Mucosa of stomach (tissue), 1 donor: ENCODE data around the gene NEURL4.

Source experiments
- H3K27me3 ChIP-seq: one replicate; pipeline ENCODE4 v1.7.0; 2013; ENCODE audit warnings: mild to moderate bottlenecking, low read length; ENCODE audit not compliant: control insufficient read depth, insufficient read depth
- H3K36me3 ChIP-seq: one replicate; pipeline ENCODE4 v1.7.0; 2013; ENCODE audit warnings: low read length; ENCODE audit not compliant: control insufficient read depth, insufficient read depth
- H3K4me1 ChIP-seq: one replicate; pipeline ENCODE4 v1.7.0; 2013; ENCODE audit warnings: mild to moderate bottlenecking, low read length; ENCODE audit not compliant: control insufficient read depth, insufficient read depth
- H3K4me3 ChIP-seq: one replicate; pipeline ENCODE4 v1.7.0; 2013; ENCODE audit warnings: low read length
- H3K9ac ChIP-seq: one replicate; pipeline ENCODE4 v1.7.0; 2013; ENCODE audit warnings: mild to moderate bottlenecking, low read length, moderate library complexity
- H3K9me3 ChIP-seq: one replicate; pipeline ENCODE4 v1.7.0; 2013; ENCODE audit warnings: mild to moderate bottlenecking, low read length, moderate library complexity; ENCODE audit not compliant: control insufficient read depth
- donor health status: Pancreatic carcinoma.

Gene NEURL4

DNA sequence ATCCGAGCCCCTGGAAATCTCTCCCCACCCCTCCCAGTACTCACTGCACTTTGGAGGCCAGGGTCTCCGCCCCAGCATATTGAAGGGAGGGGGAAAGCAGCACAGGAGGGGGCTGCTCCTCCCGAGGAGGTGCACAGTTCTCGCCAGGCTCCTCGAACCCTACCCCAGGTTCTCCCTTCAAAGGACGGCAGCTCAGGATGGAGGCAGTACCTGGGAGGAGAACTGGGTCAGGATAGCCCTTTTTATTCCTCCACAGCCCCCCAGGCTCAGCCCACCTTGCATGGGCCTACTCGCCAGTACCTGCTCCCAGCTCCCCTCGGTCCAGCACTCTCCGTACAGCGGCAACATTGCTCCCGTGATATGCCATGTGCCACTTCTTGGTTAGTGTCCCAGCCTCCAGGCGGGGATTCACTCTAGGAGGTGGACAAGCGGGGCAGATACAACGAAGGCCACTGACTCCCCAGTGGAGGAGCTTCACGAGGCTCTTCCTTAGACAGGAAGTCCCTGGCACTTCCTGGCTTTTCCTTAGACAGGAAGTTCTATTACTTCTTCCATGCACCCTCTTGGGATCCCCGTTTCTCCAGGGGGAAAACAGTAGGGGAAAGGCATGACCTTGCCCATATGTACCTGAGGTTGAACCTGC lies 11.9 kb downstream of the NEURL4 start:
- peaks cover 10% of the 10 kb centered on the region for H3K36me3 ChIP-seq
- H3K9me3 ChIP-seq = no peaks in the 10 kb centered on the region
- peaks cover 28% of the 10 kb centered on the region for H3K4me1 ChIP-seq
- no peaks in the 10 kb centered on the region for H3K27me3 ChIP-seq
- no peak overlapping the region for H3K4me3 ChIP-seq
- no peak overlapping the region for H3K9ac ChIP-seq

DNA sequence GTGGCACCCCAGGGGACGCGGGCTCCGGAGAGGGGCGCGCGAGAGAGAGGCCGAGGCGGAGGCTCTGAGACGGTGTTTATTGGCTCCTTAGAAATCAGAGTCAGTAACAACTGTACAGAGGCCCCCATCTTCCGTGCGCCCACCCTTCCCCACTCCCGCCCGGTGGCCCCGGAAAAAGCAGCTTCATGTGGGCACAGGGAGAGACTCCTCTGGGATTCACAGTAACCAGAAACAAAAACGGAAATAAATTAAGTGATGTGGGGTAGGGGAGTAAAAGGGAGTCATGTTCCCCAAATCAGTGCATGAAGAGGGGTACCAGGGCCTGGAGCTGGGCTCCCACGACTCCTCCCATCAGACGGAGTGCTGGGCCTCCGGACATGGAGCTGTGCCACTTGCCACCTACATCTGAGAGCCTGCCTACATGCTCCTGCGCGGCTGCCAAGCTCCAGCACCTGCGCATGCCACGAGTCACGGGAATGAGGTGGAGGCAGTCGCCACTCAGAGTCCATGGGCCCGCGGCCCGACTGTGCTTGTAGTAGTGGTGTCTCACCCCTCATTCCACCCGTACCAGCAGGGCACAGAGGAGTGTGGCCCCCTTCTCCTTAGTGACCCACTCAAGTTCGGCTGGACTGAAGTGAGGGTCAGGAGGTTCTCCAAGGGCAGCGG lies 13.4 kb downstream of the NEURL4 start:
- H3K36me3 ChIP-seq = peaks cover 14% of the 10 kb centered on the region
- peaks cover 28% of the 10 kb centered on the region for H3K4me1 ChIP-seq
- H3K9me3 ChIP-seq = no peaks in the 10 kb centered on the region

DNA sequence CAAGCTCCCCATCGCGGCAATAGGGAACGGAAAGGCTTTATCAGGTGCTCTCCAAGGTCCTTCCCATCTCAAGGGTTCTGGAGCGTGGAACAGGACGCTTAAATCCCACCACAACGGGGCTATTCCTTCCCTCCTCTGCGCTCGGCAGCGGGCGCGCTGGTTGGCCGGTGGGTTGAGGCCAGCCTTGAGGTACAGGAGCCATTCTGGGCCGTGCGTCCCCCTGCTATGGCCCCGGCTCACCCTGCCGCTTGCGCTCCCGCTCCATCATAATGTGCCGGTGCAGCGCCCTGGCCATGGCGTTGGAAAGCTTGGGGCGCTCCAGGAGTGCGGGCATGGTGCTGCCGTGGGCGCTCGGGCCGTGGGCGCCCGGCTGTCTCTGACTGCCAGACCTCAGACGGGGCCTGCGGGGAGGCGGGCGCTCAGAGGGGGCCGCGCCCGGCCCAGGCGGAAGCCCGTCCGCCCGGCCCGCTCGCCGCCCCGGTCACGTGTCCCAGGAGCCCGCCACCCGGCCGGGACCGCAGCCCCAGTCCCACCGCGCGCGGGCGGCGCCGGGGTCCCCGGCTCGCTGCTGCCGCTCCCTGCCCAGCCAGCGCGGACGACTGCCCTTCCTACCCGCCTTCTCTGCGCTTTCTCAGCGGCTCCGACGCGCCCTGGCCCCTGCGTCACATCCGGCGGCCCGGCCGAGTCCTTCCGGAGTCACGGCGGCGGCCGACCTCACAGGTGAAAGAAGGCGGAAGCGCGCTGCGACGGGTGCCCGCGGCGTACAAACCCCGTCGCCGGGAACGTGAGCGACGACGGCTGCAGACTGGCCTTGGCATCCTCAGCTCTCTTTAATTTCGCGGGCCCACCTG lies 14.2 kb downstream of the NEURL4 start, which contains the start of gene GPS2:
Gene GPS2 (minus strand): TSS at position 642 of the 851 bp plus-strand sequence. CDS start 308 bp downstream, at position 334.
- Histone ChIP-seq H3K9ac (peak within 1 kb of the TSS; percentile 79), H3K4me3 (peak within 1 kb of the TSS; percentile 70), H3K27me3 (no peaks in the 10 kb centered on the region), H3K36me3 (peaks cover 17% of the 10 kb centered on the region), H3K4me1 (peaks cover 32% of the 10 kb centered on the region), H3K9me3 (no peaks in the 10 kb centered on the region)

More for the DNA sequence above, 13.4 kb downstream of the NEURL4 start:
- Histone ChIP-seq H3K27me3 (no peaks in the 10 kb centered on the region), H3K4me3 (peak overlapping the region; percentile 23), H3K9ac (peak overlapping the region; percentile 79)

DNA sequence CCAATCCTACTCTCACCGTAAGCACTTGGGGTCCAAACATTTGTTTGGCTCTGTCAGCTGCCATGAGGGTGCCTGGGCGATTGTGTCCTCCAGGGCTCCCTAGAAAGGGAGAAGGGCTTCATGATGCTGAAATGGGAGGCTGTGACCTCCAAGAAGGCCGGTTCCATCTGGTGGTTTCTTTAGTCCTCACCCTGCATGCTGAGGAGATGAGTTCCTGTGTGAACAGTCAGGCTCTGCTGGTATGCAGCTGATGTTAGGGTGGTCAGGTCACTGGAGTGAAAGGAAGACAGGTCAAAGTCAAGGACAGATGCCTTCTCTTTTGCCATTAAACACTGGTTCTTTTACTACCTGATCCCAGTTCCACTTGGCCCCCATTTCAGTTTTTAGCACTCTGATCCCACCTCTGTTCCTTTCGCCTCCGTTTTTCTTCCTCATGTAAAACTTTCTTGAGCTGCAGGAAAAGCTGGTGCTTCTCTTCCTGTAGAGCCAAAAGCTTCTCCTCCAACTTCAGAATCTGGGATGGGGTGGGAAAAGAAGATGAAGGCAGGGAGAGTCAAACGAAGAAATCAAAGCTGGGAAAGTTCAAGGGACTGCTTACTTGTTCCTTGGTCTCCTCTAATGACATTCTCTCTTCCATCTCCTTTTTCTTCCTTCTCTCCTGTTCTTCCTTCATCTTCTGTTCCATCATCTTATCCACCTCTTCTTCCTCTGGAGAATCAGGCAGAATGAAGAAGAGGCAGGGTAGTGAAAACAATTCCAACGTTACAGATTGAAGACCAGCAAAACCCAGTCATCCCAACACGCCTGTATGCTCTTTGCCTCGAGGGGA lies 15.0 kb downstream of the NEURL4 start:
- Histone ChIP-seq H3K9me3 (no peaks in the 10 kb centered on the region), H3K9ac (peak overlapping the region; percentile 79), H3K36me3 (peaks cover 21% of the 10 kb centered on the region), H3K4me1 (peaks cover 41% of the 10 kb centered on the region), H3K4me3 (peak overlapping the region; percentile 70), H3K27me3 (no peaks in the 10 kb centered on the region)

DNA sequence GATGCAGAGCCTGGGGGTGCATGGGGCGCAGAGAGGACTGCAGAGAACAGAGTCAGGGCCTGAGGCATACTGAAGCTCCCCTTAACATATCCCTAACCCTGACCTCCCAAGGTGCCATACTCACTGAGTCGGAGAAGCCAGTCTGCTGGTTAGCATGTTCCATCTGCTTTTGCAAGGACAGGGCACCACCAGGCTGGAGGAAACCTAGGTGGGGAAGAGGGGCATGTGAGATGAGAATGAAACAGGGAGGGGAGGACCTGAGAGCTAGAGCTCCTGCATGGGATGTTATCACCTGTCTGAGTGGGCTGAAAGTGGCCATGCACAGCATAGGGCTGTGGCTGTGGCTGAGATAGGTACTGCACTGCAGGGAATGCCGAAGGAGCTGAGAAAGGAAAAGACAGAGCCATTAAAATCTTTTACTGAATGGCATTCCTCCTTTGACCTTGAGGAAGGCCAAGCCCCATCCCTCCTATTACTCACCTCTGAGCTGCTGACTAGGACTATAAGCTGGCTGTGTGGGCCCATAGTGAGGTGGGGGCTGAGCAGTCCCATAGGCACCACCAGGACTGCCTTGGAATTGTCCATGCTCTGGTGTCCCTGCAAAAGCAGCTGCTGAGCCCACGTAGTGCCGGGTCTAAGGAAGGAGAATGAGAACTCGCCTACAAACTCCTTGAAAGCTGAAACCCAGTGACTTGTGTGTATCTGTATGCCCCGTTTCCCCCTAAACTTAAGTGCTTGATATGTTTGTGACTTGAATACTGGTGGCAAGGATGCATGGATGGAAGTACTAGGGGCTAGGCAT lies 15.8 kb downstream of the NEURL4 start:
- no peak overlapping the region for H3K4me3 ChIP-seq

DNA sequence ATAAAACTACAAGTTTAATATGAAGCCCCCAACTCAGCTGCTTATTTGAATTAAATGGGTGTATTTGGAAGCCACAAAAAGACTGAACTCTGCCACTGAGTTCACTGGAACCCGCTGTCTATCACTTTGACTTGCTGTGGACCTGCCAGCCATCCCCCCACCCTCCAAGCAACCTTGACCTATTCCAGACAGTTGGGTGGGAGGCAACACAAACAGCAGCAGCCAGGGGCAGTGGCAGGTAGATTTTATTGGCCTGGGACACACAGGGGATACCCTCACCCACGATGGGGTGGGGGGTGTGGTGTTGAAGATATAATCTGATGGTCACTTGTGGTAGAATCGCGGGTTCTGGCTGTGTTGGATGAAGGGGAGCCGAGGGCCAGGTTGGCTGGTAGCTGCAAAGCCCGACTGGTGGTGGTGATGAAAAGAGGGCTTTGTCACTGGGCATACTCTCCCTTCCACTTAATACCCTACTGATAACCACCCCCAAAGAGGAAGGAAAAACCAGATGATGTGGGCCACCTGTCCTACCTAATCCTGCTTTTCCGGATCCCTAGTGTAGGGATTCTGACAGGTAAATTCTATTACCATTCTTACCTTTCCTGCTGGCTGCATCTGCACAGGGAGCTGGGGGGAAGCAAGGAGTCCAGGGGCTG lies 16.6 kb downstream of the NEURL4 start:
- no peaks in the 10 kb centered on the region for H3K9me3 ChIP-seq
- no peak overlapping the region for H3K4me3 ChIP-seq
- no peak overlapping the region for H3K9ac ChIP-seq
- peaks cover 21% of the 10 kb centered on the region for H3K36me3 ChIP-seq
- H3K27me3 ChIP-seq = no peaks in the 10 kb centered on the region
- peaks cover 44% of the 10 kb centered on the region for H3K4me1 ChIP-seq

More for the DNA sequence above, 15.8 kb downstream of the NEURL4 start:
- H3K9me3 ChIP-seq = no peaks in the 10 kb centered on the region
- H3K9ac ChIP-seq = peak overlapping the region; percentile 24
- H3K4me1 ChIP-seq = peaks cover 44% of the 10 kb centered on the region
- H3K27me3 ChIP-seq = no peaks in the 10 kb centered on the region
- H3K36me3 ChIP-seq = peaks cover 21% of the 10 kb centered on the region

DNA sequence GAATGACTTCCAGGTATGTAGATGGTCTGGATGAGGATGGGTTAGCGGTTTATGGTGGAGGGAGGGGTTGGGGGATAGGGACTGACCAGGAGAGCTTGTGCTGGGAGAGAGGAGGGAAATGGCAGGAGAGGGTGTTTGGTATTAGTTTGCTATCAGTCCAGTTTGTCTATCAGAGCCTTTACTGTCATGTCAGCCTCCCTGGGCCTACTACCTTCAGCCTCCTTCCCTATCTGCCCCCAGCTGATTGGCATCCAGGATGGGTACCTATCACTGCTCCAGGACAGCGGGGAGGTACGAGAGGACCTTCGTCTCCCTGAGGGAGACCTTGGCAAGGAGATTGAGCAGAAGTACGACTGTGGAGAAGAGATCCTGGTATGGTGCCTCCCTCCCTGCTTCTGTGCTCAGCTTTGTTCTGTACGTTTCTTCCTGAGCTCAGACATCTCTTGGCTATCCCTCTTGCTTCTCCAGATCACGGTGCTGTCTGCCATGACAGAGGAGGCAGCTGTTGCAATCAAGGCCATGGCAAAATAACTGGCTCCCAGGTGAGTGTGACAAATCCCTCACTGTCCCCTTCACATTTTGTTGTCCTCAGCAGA lies 17.9 kb downstream of the NEURL4 start:
- H3K27me3 ChIP-seq = no peaks in the 10 kb centered on the region
- H3K4me1 ChIP-seq = peaks cover 44% of the 10 kb centered on the region
- no peaks in the 10 kb centered on the region for H3K9me3 ChIP-seq
- no peak overlapping the region for H3K9ac ChIP-seq
- H3K36me3 ChIP-seq = peaks cover 21% of the 10 kb centered on the region
- H3K4me3 ChIP-seq = no peak overlapping the region

DNA sequence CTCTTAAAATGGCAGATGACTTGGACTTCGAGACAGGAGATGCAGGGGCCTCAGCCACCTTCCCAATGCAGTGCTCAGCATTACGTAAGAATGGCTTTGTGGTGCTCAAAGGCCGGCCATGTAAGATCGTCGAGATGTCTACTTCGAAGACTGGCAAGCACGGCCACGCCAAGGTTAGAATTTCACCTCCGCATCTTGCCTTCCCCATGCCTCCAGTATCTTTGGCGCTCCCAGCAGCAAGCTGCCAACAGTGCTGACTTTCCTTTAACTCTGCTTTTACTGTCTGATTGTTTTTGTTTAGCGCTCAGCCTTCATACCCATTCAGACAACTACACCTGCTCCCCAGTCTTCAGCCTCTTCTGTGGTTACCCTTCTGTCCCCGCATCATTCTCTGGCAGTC lies 19.5 kb downstream of the NEURL4 start:
- no peak overlapping the region for H3K9ac ChIP-seq
- peaks cover 21% of the 10 kb centered on the region for H3K36me3 ChIP-seq
- H3K4me3 ChIP-seq = peak overlapping the region; percentile 91
- no peaks in the 10 kb centered on the region for H3K9me3 ChIP-seq
- H3K27me3 ChIP-seq = no peaks in the 10 kb centered on the region
- H3K4me1 ChIP-seq = peaks cover 37% of the 10 kb centered on the region

DNA sequence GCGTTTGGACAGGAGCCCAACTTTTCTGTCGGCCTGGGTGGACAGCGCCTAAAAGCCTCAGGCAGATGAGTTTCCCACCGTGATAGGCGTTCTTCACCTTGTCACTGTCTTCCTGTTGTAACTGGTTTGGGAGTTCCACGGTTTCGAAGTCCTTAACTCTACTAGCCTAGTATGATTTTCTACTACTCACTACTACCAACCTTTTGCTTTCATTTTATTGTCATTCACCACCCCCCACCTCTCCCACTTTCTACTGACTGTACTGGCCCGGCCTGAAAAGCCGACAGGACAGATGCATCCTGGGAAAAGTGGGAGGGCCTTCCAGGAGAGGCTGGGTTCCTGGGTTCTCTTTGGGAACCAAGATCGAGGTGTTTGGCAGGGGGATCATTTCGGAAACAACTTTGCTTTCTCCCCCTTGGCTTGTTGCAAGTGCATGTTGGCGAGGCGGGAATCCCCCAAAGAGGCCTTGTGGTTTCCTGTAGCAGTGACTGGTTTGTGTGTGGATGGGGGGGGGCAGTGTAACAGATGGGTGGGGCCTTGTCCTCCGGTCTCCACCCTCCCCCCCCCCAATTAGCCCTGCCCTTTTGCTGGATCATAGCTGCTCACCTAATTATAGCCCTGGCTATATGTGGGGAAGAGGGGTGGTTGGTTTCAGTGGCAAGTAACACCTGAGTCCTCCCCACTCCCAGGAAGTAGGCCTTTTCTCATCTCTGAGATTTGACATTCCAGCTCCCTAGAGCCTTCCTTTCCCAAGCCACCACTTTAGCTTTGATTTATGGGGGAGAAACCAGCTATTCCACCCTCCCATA lies 20.3 kb downstream of the NEURL4 start:
- Histone ChIP-seq H3K4me1 (peaks cover 29% of the 10 kb centered on the region), H3K4me3 (peak overlapping the region; percentile 91), H3K36me3 (peaks cover 21% of the 10 kb centered on the region), H3K9ac (peak overlapping the region; percentile 86), H3K9me3 (no peaks in the 10 kb centered on the region), H3K27me3 (no peaks in the 10 kb centered on the region)
